Measurements from ENCODE around the gene CERS6.

DNA sequence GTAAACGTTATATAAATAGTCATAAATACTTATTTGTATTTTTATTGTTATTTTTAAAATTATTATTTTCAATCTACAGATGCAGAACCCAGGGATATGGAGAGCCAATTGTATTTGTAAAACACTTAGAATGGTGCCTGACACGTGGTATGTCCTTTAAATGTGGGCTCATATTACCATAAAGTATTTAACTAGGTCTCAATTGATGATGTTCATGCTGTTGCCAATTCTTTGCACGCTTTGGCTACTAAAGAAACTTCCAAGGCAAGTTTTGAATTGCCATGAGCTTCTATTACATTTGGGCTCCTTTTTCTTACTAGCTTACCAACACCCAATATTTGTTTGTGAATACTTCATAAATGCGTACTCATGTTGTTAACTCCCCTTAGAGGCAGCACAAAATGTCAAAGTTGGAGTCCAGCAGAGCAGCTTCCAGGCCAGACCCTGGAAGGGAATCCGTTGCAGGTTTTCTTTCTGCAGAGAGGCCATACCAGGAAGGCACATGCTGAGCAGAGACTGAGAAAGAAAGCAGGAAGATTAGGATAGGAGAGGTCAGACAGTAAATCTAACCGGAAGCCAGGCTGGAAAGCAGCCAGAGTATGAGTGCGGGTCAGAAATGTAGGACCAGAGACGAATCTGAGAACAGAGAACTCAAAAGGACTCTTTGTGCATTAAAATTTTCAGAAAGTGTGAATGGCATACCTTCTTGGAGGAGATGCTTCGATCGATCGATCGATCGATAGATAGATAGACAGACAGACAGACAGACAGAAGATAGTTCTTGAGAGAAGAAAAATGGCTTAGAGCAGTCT lies 342.2 kb downstream of the CERS6 start:
- TF ChIP-seq POLR2A (IDR thresholded peaks at IDR 0.05) (no peak), POLR2AphosphoS5 (IDR thresholded peaks at IDR 0.05) (no peak)
- TF ChIP-seq, protein P1, sequence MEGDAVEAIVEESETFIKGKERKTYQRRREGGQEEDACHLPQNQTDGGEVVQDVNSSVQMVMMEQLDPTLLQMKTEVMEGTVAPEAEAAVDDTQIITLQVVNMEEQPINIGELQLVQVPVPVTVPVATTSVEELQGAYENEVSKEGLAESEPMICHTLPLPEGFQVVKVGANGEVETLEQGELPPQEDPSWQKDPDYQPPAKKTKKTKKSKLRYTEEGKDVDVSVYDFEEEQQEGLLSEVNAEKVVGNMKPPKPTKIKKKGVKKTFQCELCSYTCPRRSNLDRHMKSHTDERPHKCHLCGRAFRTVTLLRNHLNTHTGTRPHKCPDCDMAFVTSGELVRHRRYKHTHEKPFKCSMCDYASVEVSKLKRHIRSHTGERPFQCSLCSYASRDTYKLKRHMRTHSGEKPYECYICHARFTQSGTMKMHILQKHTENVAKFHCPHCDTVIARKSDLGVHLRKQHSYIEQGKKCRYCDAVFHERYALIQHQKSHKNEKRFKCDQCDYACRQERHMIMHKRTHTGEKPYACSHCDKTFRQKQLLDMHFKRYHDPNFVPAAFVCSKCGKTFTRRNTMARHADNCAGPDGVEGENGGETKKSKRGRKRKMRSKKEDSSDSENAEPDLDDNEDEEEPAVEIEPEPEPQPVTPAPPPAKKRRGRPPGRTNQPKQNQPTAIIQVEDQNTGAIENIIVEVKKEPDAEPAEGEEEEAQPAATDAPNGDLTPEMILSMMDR (IDR thresholded peaks at IDR 0.05) = no peak

Measured in breast epithelium (tissue), 3 donors.